ENCODE results near the gene CEACAM16.
A peak's percentile ranks its signal among the peaks of the same experiment; 100 is the strongest.
"Not testable (repeated sequence)": the region's sequence is repeated elsewhere in the genome, so short reads cannot be mapped to it uniquely, and the experiment has no call there.

Gene CEACAM16

GRCh38 chr19:44720396-44720795, 21.4 kb downstream of the CEACAM16 start:
- DNase-seq; intact Hi-C loops (cut with DNase I): not testable (repeated sequence)

DNA sequence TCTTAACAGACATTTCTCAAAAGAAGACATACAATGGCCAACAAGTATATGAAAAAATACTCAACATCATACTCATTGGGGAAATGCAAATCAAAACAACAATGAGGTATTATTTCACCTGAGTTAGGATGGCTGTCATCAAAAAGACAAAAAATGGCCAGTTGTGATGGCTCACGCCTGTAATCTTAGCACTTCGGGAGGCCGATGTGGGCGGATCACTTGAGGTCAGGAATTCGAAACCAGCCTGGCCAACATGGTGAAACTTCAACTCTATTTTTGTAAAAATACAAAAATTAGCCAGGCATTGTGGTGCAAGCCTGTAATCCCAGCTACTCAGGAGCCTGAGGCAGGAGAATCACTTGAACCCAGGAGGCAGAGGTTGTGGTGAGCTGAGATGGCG, 22.0 kb downstream of the CEACAM16 start:
- DNase-seq, result no peak
- intact Hi-C loops (cut with DNase I), result no loop called here

DNA sequence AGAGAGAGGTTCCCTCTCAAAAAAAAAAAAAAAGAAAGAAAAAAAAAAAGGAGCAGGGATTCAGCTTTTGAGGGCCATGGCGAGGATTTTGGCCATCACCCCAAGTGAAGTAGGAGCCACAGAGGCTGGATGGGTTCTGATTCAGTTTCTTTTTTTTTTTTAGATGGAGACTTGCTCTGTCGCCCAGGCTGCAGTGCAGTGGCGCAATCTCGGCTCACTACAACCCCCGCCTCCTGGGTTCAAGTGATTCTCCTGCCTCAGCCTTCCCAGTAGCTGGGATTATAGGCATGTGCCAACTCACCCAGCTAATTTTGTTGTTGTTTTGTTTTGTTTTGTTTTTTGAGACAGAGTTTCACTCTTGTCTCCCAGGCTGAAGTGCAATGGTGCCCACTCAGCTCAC, 22.4 kb downstream of the CEACAM16 start:
- intact Hi-C loops (cut with DNase I); DNase-seq: not testable (repeated sequence)

DNA sequence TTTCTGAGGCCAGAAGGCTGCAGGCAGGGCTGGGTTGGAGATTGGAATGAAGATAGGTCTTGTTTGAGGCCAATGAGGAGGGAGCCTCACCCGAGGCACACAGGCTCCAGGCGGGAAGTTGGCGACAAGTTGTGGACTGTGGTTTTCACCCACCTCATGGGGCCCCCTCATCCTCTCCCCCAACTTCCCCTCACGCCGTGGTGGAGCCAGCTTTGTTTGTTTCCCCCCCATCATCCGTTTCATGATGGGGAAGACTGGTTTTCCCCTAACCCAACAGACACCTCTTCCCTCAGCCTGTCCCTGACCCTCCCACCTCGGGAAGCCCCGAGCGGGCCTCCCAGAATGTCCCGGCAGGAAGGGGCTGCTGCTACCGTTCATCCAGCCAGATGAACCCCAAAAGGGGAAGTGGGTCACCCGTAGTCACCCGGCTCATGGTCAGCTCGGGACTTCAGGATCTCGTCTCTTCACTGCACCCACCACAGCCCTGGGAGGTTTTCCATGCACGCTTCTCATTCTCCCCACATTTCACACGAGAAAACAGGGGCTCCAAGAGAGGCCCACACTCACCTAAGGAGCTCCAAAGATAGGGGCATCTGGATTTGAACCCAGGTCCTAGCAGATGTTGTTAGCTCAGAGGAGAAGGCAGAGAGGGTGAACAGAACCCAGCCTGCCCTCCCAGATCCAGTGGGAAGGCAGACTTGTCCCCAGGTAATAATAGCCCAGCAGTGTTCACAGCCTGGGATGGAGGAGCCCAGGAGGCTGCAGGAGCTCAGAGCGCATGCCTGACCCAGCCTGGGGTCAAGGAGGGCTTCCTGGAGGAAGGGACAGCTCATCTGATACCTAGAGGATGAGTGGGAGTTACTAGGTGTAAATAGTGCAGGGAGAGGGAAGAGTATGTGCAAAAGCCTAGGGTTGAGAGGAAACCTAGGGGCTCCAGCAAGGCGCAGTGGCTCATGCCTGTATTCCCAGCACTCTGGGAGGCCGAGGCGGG, 23.5 kb downstream of the CEACAM16 start:
- peak in 3 of 42 donors; percentile 8 to 36 (median 17) for DNase-seq
- intact Hi-C loops (cut with DNase I), result no loop called here

GRCh38 chr19:44723299-44723951, 24.5 kb downstream of the CEACAM16 start:
- no peak for DNase-seq
- intact Hi-C loops (cut with DNase I), result no loop called here

GRCh38 chr19:44723952-44724319, 25.0 kb downstream of the CEACAM16 start:
- intact Hi-C loops (cut with DNase I), result loop anchor here (2.0 kb wide), 1 partner anchor 47 kb away; no protein-coding TSS in a partner anchor
- DNase-seq, result peak; percentile 55 to 88 (median 75)

DNA sequence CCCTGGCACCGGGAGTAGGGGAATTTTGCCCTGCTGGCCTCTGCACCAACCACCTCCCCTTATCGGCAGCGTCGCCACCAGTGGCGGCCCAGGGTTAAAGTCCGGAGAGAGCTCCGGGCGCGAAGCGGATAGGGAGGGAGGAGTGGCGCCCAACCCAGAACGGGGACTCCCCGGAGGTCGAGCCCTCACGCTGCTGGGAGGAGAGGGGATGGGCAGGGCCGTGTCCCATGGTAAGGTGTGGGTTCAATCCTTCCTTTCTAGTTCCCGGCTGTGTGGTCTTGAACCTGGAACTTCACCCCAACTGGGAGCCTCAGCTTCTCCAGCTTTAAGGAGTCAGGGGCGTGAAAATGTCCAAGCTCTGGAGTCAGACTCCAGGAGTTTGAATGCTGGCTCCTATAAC, 26.3 kb downstream of the CEACAM16 start:
- intact Hi-C loops (cut with DNase I), result loop anchor here (2.0 kb wide), 1 partner anchor 46 kb away; no protein-coding TSS in a partner anchor

GRCh38 chr19:44725684-44726083, 26.7 kb downstream of the CEACAM16 start:
- intact Hi-C loops (cut with DNase I), result loop anchor here (2.0 kb wide), 1 partner anchor 45 kb away; no protein-coding TSS in a partner anchor
- DNase-seq, result no peak

More for the DNA sequence above, 26.3 kb downstream of the CEACAM16 start:
- no peak for DNase-seq

DNA sequence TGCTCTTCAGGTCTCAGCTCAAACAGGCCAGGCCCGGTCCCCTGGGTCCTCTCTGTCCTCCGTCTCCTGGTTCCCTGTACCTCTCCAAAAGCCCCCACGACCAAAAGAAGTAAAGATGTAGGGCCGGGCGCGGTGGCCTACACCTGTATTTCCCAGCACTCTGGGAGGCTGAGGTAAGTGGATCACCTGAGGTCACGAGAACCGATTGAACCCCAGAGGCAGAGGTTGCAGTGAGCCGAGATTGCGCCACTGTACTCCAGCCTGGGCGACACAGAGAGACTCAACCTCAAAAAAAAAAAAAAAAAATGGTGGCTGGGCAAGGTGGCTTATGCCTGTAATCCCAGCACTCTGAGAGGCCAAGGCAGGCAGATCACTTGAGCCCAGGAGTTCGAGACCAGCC, 27.5 kb downstream of the CEACAM16 start:
- no peak for DNase-seq
- intact Hi-C loops (cut with DNase I), result no loop called here

DNA sequence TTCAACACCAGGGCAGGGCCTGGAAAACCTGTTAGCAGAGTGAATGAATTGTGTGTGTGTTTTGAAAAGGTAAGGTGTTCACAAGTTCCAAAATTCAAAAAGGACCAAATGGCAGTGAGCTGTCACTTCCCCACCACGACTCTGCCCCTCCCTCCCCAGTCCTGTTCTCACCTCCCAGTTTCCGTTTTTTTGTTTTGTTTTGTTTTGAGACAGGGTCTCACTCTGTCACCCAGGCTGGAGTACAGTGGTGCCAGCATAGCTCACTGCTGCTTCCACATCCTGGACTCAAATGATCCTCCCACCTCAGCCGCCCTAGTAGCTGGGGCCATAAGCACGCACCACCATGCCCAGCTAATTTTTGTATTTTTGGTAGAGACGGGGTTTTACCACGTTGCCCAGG, 29.2 kb downstream of the CEACAM16 start:
- no peak for DNase-seq
- intact Hi-C loops (cut with DNase I), result no loop called here

- DNase-seq, result no peak
- intact Hi-C loops (cut with DNase I), result no loop called here
These were observed 30.6 kb downstream of the CEACAM16 start for GRCh38 chr19:44729516-44730033.

- no peak for DNase-seq
These were observed 32.1 kb downstream of the CEACAM16 start for GRCh38 chr19:44731081-44731480.

GRCh38 chr19:44731622-44732021, 32.7 kb downstream of the CEACAM16 start:
- intact Hi-C loops (cut with DNase I), result no loop called here
- DNase-seq, result no peak

More at GRCh38 chr19:44731081-44731480, 32.1 kb downstream of the CEACAM16 start:
- intact Hi-C loops (cut with DNase I), result no loop called here

GRCh38 chr19:44732235-44733014, 33.5 kb downstream of the CEACAM16 start:
- no peak for DNase-seq
- intact Hi-C loops (cut with DNase I), result no loop called here

- intact Hi-C loops (cut with DNase I), result no loop called here
- DNase-seq, result no peak
These were observed 35.4 kb downstream of the CEACAM16 start for GRCh38 chr19:44734357-44734756.

DNA sequence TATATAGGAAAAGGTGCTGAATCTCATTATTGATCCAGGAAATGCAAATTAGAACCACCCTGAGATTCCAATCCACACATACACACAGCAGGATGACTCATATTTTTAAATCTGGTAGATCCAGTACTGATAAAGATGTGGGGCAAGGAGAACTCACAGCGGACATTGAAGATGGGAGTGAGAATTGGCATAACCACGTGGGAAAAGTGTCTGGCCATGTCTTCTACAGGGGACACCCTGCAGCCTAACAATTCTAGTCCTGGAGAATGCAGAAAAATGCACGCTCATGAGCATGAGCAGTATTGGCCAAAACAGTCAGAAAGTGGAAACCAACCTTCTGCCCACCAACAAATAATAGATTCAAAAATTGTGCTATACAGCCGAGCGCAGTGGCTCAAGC, 36.1 kb downstream of the CEACAM16 start:
- DNase-seq, result no peak
- intact Hi-C loops (cut with DNase I), result no loop called here

DNA sequence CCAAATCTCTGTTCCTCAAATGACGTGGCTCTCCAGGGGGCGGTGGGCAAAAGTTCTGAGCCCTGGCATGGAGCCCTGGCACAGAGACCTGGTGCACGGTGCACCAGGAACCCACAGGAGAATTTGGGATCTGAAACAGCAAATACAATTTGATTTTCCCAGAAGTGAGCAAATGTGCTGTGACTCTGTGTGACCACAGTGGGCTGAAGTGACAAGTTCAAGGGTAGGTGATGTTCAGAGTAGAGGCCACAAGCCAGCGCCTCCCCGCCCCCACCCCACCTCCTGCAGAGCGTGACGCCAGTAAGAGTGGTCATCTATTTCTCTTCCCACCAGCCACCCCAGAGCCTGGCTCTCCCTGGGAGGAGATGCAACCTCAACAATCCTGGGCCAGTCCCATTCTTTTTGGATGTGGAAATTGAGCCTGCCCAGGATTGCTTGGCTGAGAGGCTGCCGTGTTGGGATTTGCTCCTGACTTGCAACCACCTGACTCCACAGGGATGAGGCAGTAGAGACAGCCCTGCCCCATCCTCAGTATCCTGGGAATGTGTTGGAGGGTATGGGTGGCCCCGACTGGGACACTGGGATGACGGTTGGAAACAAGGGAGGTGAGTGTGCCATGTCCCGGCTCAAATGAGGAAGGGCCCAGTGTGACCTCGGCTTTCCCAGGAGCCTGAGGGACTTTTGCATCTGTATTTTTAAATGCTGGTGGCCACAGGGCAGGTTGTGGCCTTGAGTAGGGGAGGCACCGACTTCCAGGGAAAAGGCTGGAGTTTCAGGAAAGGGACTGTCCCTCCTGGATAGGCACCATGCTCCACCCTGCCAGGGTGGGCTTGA, 38.5 kb downstream of the CEACAM16 start:
- DNase-seq, result no peak
- intact Hi-C loops (cut with DNase I), result no loop called here

DNA sequence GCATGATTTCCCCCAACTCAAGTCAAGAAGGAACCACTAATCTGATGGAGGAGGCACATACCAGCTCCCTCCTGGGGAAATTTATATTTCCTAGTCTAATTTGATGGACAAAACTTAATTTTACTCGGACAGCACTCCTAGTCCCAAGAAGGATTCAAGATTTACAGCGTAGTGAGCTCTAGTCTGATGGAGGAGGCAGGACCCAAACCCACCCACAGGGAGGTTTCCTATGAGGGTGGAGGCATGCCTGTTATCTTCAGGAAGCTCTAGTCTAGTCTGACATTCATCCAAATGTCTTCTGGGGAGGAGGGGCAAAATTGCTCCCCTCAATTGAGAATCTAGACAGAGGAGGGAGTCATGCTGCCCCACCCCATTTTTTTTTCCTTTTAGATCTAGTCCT, 39.2 kb downstream of the CEACAM16 start:
- intact Hi-C loops (cut with DNase I), result no loop called here
- no peak for DNase-seq
